Measurements from ENCODE around the gene APEH.

The APEH gene

GRCh38 chr3:49655731-49656285 lies 18.3 kb upstream of the APEH start:
- Histone ChIP-seq H3F3A (ENCODE audit: low read depth) (no peaks in the 10 kb centered on the region), H3K4me2 (ENCODE audit: low read depth, low read length, poor library complexity, severe bottlenecking) (no peak overlapping the region), H3K4me3 (ENCODE audit: low read length, poor library complexity, severe bottlenecking) (no peak overlapping the region), H3K4me1 (ENCODE audit: insufficient read depth, low read length, poor library complexity, severe bottlenecking) (peaks cover 9% of the 10 kb centered on the region), H3K9ac (ENCODE audit: low read depth, low read length, poor library complexity, severe bottlenecking) (no peak overlapping the region), H3K9me3 (ENCODE audit: insufficient read depth, low read depth, low read length) (no peaks in the 10 kb centered on the region), H4K20me1 (ENCODE audit: insufficient read depth, low read length, poor library complexity, severe bottlenecking) (no peaks in the 10 kb centered on the region), H3K79me2 (ENCODE audit: insufficient read depth, low read length) (no peaks in the 10 kb centered on the region), H3K27me3 (ENCODE audit: insufficient read depth, low read length, poor library complexity, severe bottlenecking) (no peaks in the 10 kb centered on the region), H3K9me2 (replicated peaks; ENCODE audit: low read depth, low read length) (no peaks in the 10 kb centered on the region), H2AFZ (ENCODE audit: low read length) (no peak overlapping the region), H3K36me3 (ENCODE audit: insufficient read depth, low read length) (no peaks in the 10 kb centered on the region)
- TF ChIP-seq EZH2phosphoT487 (IDR thresholded peaks at IDR 0.05; ENCODE audit: borderline replicate concordance) (no peak), CTCF (conservative IDR thresholded peaks at IDR 0.05; ENCODE audit: low read length) (no peak)

GRCh38 chr3:49656541-49657112 lies 17.5 kb upstream of the APEH start:
- no peaks in the 10 kb centered on the region for H3K36me3 ChIP-seq (ENCODE audit: insufficient read depth, low read length)
- no peaks in the 10 kb centered on the region for H3K27me3 ChIP-seq (ENCODE audit: insufficient read depth, low read length, poor library complexity, severe bottlenecking)
- no peak for TF ChIP-seq CTCF (conservative IDR thresholded peaks at IDR 0.05; ENCODE audit: low read length)
- TF ChIP-seq EZH2phosphoT487 (IDR thresholded peaks at IDR 0.05; ENCODE audit: borderline replicate concordance), result no peak
- no peak overlapping the region for H2AFZ ChIP-seq (ENCODE audit: low read length)
- H3K4me2 ChIP-seq (ENCODE audit: low read depth, low read length, poor library complexity, severe bottlenecking), result no peak overlapping the region
- no peak overlapping the region for H3K9ac ChIP-seq (ENCODE audit: low read depth, low read length, poor library complexity, severe bottlenecking)
- H4K20me1 ChIP-seq (ENCODE audit: insufficient read depth, low read length, poor library complexity, severe bottlenecking), result no peaks in the 10 kb centered on the region
- H3K4me3 ChIP-seq (ENCODE audit: low read length, poor library complexity, severe bottlenecking), result no peak overlapping the region
- peaks cover 9% of the 10 kb centered on the region for H3K4me1 ChIP-seq (ENCODE audit: insufficient read depth, low read length, poor library complexity, severe bottlenecking)
- no peaks in the 10 kb centered on the region for H3F3A ChIP-seq (ENCODE audit: low read depth)
- H3K79me2 ChIP-seq (ENCODE audit: insufficient read depth, low read length), result no peaks in the 10 kb centered on the region
- H3K9me2 ChIP-seq (replicated peaks; ENCODE audit: low read depth, low read length), result no peaks in the 10 kb centered on the region
- no peaks in the 10 kb centered on the region for H3K9me3 ChIP-seq (ENCODE audit: insufficient read depth, low read depth, low read length)

- Histone ChIP-seq H3F3A (ENCODE audit: low read depth) (no peaks in the 10 kb centered on the region), H3K4me3 (ENCODE audit: low read length, poor library complexity, severe bottlenecking) (no peak overlapping the region), H3K27me3 (ENCODE audit: insufficient read depth, low read length, poor library complexity, severe bottlenecking) (no peaks in the 10 kb centered on the region), H3K4me1 (ENCODE audit: insufficient read depth, low read length, poor library complexity, severe bottlenecking) (peaks cover 9% of the 10 kb centered on the region), H3K4me2 (ENCODE audit: low read depth, low read length, poor library complexity, severe bottlenecking) (no peak overlapping the region), H3K9ac (ENCODE audit: low read depth, low read length, poor library complexity, severe bottlenecking) (no peak overlapping the region), H3K9me3 (ENCODE audit: insufficient read depth, low read depth, low read length) (no peaks in the 10 kb centered on the region), H3K9me2 (replicated peaks; ENCODE audit: low read depth, low read length) (no peaks in the 10 kb centered on the region), H3K36me3 (ENCODE audit: insufficient read depth, low read length) (no peaks in the 10 kb centered on the region), H4K20me1 (ENCODE audit: insufficient read depth, low read length, poor library complexity, severe bottlenecking) (no peaks in the 10 kb centered on the region), H3K79me2 (ENCODE audit: insufficient read depth, low read length) (no peaks in the 10 kb centered on the region), H2AFZ (ENCODE audit: low read length) (no peak overlapping the region)
- no peak for TF ChIP-seq CTCF (conservative IDR thresholded peaks at IDR 0.05; ENCODE audit: low read length)
- no peak for TF ChIP-seq EZH2phosphoT487 (IDR thresholded peaks at IDR 0.05; ENCODE audit: borderline replicate concordance)
These were observed 16.8 kb upstream of the APEH start for GRCh38 chr3:49657208-49657915.
